RWPE2 (cell line): ENCODE data around the gene NEBL.

Experiments
- ATAC-seq: fragments of 200-7000 bp; cut with Tn5 transposase; 3 replicates; pipeline ENCODE4 v1.9.1; 2021; ENCODE audit warnings: low read depth
- DNase-seq: peaks from one replicate; pipeline ENCODE4 v3.0.0-alpha.2; 2020; ENCODE audit warnings: low spot score
- H3K27ac ChIP-seq: fragments of 450-650 bp; 2 replicates; pipeline ENCODE4 v1.5.1; 2017; ENCODE audit warnings: mild to moderate bottlenecking; ENCODE audit not compliant: poor library complexity, severe bottlenecking
- H3K27me3 ChIP-seq: fragments of 250-450 bp; sonication (Bioruptor Pico); 2 replicates; pipeline ENCODE4 v1.5.1; 2021; ENCODE audit warnings: mild to moderate bottlenecking, moderate library complexity; ENCODE audit not compliant: insufficient read depth, poor library complexity, severe bottlenecking
- H3K36me3 ChIP-seq: fragments of 250-450 bp; sonication (Bioruptor Pico); 2 replicates; pipeline ENCODE4 v1.5.1; 2020; ENCODE audit warnings: low read depth, mild to moderate bottlenecking, moderate library complexity
- H3K4me1 ChIP-seq: fragments of 250-450 bp; sonication (Bioruptor Pico); 2 replicates; pipeline ENCODE4 v1.5.1; 2021; ENCODE audit warnings: mild to moderate bottlenecking, moderate library complexity; ENCODE audit not compliant: insufficient read depth, poor library complexity, severe bottlenecking
- H3K4me3 ChIP-seq: fragments of 250-450 bp; sonication (Bioruptor Pico); 2 replicates; pipeline ENCODE4 v1.5.1; 2021; ENCODE audit warnings: mild to moderate bottlenecking, moderate library complexity; ENCODE audit not compliant: severe bottlenecking
- H3K9me3 ChIP-seq: fragments of 250-450 bp; sonication (Bioruptor Pico); 2 replicates; pipeline ENCODE4 v1.5.1; 2021; ENCODE audit warnings: mild to moderate bottlenecking, moderate library complexity; ENCODE audit not compliant: severe bottlenecking
- TF ChIP-seq, protein P1 (sequence below): fragments of 450-650 bp; IDR thresholded peaks from one replicate; pipeline ENCODE4 v1.5.1; 2017; ENCODE audit warnings: mild to moderate bottlenecking, moderate library complexity; ENCODE audit not compliant: poor library complexity, severe bottlenecking

NEBL gene

DNA sequence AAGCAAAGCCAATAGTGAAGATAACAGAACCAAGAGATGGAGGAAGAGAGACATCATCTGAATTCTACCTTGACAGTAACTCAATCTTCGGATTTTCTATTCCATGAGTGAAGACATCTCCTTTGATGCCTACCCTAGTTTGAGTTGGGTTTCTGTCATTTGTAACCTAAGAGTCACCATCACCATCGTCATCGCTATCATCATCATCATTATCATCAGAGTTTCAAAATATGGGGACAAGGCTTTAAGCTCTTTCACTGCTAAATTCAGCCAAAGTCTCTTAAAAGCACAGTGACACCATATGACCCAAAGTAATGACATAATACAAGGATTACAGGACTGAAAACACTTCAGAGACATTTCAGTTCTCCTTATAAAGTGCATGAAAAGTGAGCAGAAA is 57.2 kb downstream of the NEBL start:
- no peak for ATAC-seq
- no peaks in the 10 kb centered on the region for H3K9me3 ChIP-seq
- TF ChIP-seq, protein P1, sequence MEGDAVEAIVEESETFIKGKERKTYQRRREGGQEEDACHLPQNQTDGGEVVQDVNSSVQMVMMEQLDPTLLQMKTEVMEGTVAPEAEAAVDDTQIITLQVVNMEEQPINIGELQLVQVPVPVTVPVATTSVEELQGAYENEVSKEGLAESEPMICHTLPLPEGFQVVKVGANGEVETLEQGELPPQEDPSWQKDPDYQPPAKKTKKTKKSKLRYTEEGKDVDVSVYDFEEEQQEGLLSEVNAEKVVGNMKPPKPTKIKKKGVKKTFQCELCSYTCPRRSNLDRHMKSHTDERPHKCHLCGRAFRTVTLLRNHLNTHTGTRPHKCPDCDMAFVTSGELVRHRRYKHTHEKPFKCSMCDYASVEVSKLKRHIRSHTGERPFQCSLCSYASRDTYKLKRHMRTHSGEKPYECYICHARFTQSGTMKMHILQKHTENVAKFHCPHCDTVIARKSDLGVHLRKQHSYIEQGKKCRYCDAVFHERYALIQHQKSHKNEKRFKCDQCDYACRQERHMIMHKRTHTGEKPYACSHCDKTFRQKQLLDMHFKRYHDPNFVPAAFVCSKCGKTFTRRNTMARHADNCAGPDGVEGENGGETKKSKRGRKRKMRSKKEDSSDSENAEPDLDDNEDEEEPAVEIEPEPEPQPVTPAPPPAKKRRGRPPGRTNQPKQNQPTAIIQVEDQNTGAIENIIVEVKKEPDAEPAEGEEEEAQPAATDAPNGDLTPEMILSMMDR, result no peak
- no peak for DNase-seq
- H3K4me1 ChIP-seq, result peaks cover 7% of the 10 kb centered on the region
- no peak overlapping the region for H3K4me3 ChIP-seq
- H3K27me3 ChIP-seq, result no peaks in the 10 kb centered on the region
- no peak overlapping the region for H3K27ac ChIP-seq
- no peaks in the 10 kb centered on the region for H3K36me3 ChIP-seq

DNA sequence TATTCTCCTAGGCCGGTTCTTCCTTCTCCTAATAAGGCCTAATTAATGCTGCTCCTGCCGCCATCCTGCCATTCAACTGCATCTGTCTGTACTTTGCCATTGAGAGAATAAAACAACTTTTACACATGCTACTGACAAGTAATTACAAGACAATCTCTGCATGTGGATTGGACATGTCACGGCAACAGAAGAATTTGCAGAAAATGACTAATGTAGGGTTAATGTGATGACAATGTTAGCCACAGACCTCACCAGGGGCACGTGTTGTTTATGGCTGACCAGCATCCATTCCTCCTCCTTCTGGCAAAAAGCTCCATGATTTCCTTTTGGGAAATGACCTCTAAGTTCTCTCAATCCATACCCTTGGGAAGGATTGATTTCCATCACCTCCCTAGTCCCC is 58.0 kb downstream of the NEBL start:
- H3K9me3 ChIP-seq, result no peaks in the 10 kb centered on the region
- ATAC-seq (peak; percentile 83), DNase-seq (no peak)
- TF ChIP-seq, protein P1, result no peak
- H3K4me3 ChIP-seq, result no peak overlapping the region
- H3K36me3 ChIP-seq, result no peaks in the 10 kb centered on the region
- peaks cover 7% of the 10 kb centered on the region for H3K4me1 ChIP-seq
- H3K27ac ChIP-seq, result no peak overlapping the region
- no peaks in the 10 kb centered on the region for H3K27me3 ChIP-seq

DNA sequence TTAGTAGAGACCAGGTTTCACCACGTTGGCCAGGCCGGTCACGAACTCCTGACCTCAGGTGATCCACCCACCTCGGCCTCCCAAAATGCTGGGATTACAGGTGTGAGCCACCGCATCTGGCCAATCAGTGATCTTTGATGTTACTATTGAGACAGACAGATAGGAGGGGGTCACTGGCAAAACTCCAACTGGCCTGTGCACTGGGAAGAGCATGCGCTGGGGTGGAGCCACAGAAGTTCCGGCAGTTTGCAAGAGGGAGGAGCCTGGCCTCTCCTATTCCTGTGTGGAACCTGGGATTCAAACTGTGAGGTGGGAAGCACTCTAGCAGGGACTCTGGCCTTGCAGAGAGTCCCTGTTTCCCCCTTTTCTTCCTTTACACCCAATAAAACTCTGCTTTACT is 60.7 kb downstream of the NEBL start:
- Histone ChIP-seq H3K27ac (no peak overlapping the region), H3K4me3 (no peak overlapping the region), H3K9me3 (no peaks in the 10 kb centered on the region), H3K27me3 (no peaks in the 10 kb centered on the region), H3K36me3 (no peaks in the 10 kb centered on the region), H3K4me1 (peaks cover 7% of the 10 kb centered on the region)
- ATAC-seq (no peak), DNase-seq (no peak)
- TF ChIP-seq, protein P1, result no peak

DNA sequence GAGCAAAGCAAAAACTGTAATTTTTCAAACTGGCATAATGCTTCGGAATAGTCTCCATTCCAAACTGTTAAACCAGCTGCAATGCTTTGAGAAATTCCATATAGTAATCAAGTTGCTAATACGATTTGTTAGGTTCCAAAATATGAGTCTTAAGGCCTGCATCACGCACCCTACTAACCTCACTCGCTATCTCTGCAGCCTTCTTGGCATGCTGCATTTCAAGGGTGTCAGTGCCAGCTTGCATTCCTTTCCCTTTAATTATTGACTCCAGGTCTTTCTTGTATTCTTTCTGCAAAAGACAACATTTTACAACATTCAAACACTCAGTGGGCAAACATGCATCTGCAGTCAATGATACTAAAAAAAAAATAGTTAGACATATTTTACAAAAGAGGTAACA is 61.8 kb downstream of the NEBL start:
- no peaks in the 10 kb centered on the region for H3K36me3 ChIP-seq
- H3K27ac ChIP-seq, result no peak overlapping the region
- no peak for DNase-seq
- no peak overlapping the region for H3K4me3 ChIP-seq
- peaks cover 7% of the 10 kb centered on the region for H3K4me1 ChIP-seq
- TF ChIP-seq, protein P1, result no peak
- H3K9me3 ChIP-seq, result no peaks in the 10 kb centered on the region
- no peaks in the 10 kb centered on the region for H3K27me3 ChIP-seq
- ATAC-seq, result no peak

DNA sequence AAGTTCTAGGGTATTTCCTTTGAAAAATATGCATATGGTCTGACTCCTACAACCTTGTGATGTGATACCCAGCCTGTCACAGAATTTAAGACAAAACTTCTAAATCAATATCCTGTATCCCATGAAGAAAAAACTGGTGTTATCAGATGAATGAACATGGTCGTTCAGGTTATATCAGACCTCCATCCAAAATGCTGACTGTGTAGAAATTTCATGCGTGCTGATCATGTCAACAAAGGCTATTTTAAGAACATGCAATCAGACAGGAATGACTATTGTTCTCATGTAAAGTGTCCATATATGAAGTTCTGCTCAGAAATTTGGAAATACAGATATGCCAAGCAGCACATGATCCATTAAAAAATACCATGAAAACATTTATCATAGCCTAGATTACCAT is 62.3 kb downstream of the NEBL start:
- H3K4me1 ChIP-seq, result peaks cover 7% of the 10 kb centered on the region
- ATAC-seq, result no peak
- H3K27ac ChIP-seq, result no peak overlapping the region
- no peak overlapping the region for H3K4me3 ChIP-seq
- no peak for DNase-seq
- H3K36me3 ChIP-seq, result no peaks in the 10 kb centered on the region
- no peaks in the 10 kb centered on the region for H3K9me3 ChIP-seq
- H3K27me3 ChIP-seq, result no peaks in the 10 kb centered on the region
- TF ChIP-seq, protein P1, result no peak
